A549 (cell line): ENCODE measurements around the gene TOP2A. TPM values are rescaled to one million over a fixed set of nuclear protein-coding genes. Genes with fewer than 3 reads are reported as not detected.
A peak's percentile ranks its signal among the peaks of the same experiment; 100 is the strongest.

Source experiments
- ATOH8 ChIP-seq: fragments of 250-450 bp; sonication (Bioruptor Pico); IDR thresholded peaks from 2 replicates; pipeline ENCODE4 v1.5.0; 2020; ENCODE audit warnings: low read depth, mild to moderate bottlenecking, moderate library complexity
- CBX2 ChIP-seq: fragments of 200-600 bp; sonication (generic); IDR thresholded peaks from 2 replicates; pipeline ENCODE4 v1.6.1; 2016; ENCODE audit warnings: low read depth, mild to moderate bottlenecking, borderline replicate concordance
- CBX8 ChIP-seq: fragments of 200-600 bp; sonication (generic); IDR thresholded peaks from 2 replicates; pipeline ENCODE4 v1.6.1; 2016
- EHMT2 ChIP-seq: fragments of 200-600 bp; sonication (generic); IDR thresholded peaks from 2 replicates; pipeline ENCODE4 v1.6.1; 2016; ENCODE audit warnings: antibody characterized with exemption, low read depth, mild to moderate bottlenecking, moderate library complexity
- FOSL2 ChIP-seq, 2 experiments: fragments of 450-650 bp in 1 of 2; fragments of >200 bp in 1 of 2; sonication (Bioruptor Twin) in 1 of 2; formaldehyde crosslinking; IDR thresholded peaks; 2 replicates each; pipeline versions ENCODE4 v1.5.0 to v1.6.1; 2016 to 2020; ENCODE audit warnings: mild to moderate bottlenecking in 1 of 2, moderate library complexity in 1 of 2
- HOXA7 ChIP-seq: fragments of 250-450 bp; sonication (Bioruptor Pico); IDR thresholded peaks from 2 replicates; pipeline ENCODE4 v1.5.0; 2020; ENCODE audit warnings: mild to moderate bottlenecking, moderate library complexity
- HOXB13 ChIP-seq: fragments of 250-450 bp; sonication (Bioruptor Pico); IDR thresholded peaks from 2 replicates; pipeline ENCODE4 v1.5.0; 2020; ENCODE audit warnings: low read depth, mild to moderate bottlenecking, moderate library complexity
- KDM5A ChIP-seq: fragments of 200-600 bp; sonication (generic); IDR thresholded peaks from 2 replicates; pipeline ENCODE4 v1.6.1; 2016; ENCODE audit warnings: antibody characterized with exemption, mild to moderate bottlenecking
- MAFK ChIP-seq: fragments of 450-650 bp; IDR thresholded peaks from 2 replicates; pipeline ENCODE4 v1.6.1; 2014; ENCODE audit not compliant: partially characterized antibody
- MYC ChIP-seq: IDR thresholded peaks from 2 replicates; pipeline ENCODE4 v1.6.1; 2012; ENCODE audit warnings: mild to moderate bottlenecking, inconsistent platforms, low read length, improper control_type of control experiment, borderline replicate concordance
- NPAS2 ChIP-seq: fragments of 250-450 bp; sonication (Bioruptor Pico); IDR thresholded peaks from 2 replicates; pipeline ENCODE4 v1.8.0; 2022; ENCODE audit warnings: mild to moderate bottlenecking, moderate library complexity, borderline replicate concordance
- PHF8 ChIP-seq: fragments of 200-600 bp; sonication (generic); IDR thresholded peaks from 2 replicates; pipeline ENCODE4 v1.6.1; 2016; ENCODE audit warnings: low read depth, mild to moderate bottlenecking, antibody characterized with exemption, moderate library complexity, borderline replicate concordance
- RCOR1 ChIP-seq: fragments of 150-350 bp; IDR thresholded peaks from 2 replicates; pipeline ENCODE4 v1.6.1; 2014; ENCODE audit warnings: antibody characterized with exemption, low read length, low read depth
- REST ChIP-seq: fragments of 200-600 bp; sonication (generic); IDR thresholded peaks from 2 replicates; pipeline ENCODE4 v1.6.1; 2016; ENCODE audit warnings: antibody characterized with exemption, mild to moderate bottlenecking, moderate library complexity
- SMC3 ChIP-seq: fragments of >200 bp; sonication (Bioruptor Twin); formaldehyde crosslinking; IDR thresholded peaks from 3 replicates; pipeline ENCODE4 v1.6.1; 2018; ENCODE audit warnings: inconsistent platforms
- polyA plus RNA-seq, 4 experiments: library from polyadenylated mRNA; depleted of rRNA in 3 of 4; stranded (reverse); fragments of >200 nt; fragmentation: RNase III in 1 of 4; extraction: RNeasy Plus Mini Kit Qiagen cat#74134 plus additional on column Dnase treatment in 1 of 4; gene quantifications; 2 replicates in 3 of 4; 3 replicates in 1 of 4; pipeline ENCODE4 v1.2.3, GENCODE V29; 2011 to 2017
- TF ChIP-seq, protein P1 (sequence below): fragments of 150-350 bp; IDR thresholded peaks from 2 replicates; pipeline ENCODE4 v1.6.1; 2014; ENCODE audit warnings: low read depth, mild to moderate bottlenecking, low read length
- TF ChIP-seq, protein P2 (sequence below): fragments of >200 bp; sonication (Bioruptor Twin); formaldehyde crosslinking; IDR thresholded peaks from 3 replicates; pipeline ENCODE4 v1.6.1; 2016
- TF ChIP-seq, protein P3 (sequence below): fragments of >200 bp; sonication (Bioruptor Twin); formaldehyde crosslinking; IDR thresholded peaks from 3 replicates; pipeline ENCODE4 v1.5.1; 2016

Gene TOP2A
- polyA plus RNA-seq, 2 of the 4 experiments (the other 2 are of a cell fraction), result 226 to 416 TPM

DNA sequence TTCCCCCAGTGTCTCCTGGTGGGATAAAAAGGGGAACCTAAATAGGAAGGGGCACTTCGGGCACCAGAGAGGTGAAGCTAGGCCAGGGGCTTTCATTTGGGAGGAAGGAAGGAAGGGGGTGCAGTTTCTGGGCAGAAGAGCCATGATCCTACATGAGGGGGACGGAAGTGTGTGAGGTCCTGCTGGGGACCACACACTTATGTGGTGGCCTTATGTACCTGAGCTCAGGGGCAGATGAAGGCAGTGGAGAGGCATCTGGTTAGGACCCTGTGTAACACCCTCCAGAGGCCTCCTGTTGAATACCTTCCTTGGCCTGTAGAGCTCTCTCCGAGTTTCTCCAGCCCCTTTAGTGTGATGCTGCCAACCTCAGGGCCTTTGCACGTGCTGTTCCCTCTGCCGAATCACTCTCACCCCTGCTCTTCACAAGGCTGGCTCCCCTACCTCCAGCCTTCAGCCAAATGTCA, 46.7 kb upstream of the TOP2A start (continued):
- no peak for TF ChIP-seq REST
- TF ChIP-seq SMC3, result no peak; the same call in 2 of the 3 replicates
- TF ChIP-seq FOSL2 (IDR thresholded peaks at IDR 0.05), result no peak
- TF ChIP-seq FOSL2 (CRISPR knock-in tag; IDR thresholded peaks at IDR 0.05), result peak; percentile 48; the same call in 1 of the 2 replicates
- TF ChIP-seq, protein P1, sequence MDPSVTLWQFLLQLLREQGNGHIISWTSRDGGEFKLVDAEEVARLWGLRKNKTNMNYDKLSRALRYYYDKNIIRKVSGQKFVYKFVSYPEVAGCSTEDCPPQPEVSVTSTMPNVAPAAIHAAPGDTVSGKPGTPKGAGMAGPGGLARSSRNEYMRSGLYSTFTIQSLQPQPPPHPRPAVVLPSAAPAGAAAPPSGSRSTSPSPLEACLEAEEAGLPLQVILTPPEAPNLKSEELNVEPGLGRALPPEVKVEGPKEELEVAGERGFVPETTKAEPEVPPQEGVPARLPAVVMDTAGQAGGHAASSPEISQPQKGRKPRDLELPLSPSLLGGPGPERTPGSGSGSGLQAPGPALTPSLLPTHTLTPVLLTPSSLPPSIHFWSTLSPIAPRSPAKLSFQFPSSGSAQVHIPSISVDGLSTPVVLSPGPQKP, result no peak
- TF ChIP-seq RCOR1, result peak; percentile 72; the same call in 1 of the 2 replicates
- no peak for TF ChIP-seq PHF8
- TF ChIP-seq EHMT2, result no peak
- TF ChIP-seq KDM5A, result no peak
- peak; percentile 97 for TF ChIP-seq HOXA7 (CRISPR knock-in tag)
- no peak for TF ChIP-seq MAFK
- TF ChIP-seq CBX2, result no peak
- TF ChIP-seq, protein P2, sequence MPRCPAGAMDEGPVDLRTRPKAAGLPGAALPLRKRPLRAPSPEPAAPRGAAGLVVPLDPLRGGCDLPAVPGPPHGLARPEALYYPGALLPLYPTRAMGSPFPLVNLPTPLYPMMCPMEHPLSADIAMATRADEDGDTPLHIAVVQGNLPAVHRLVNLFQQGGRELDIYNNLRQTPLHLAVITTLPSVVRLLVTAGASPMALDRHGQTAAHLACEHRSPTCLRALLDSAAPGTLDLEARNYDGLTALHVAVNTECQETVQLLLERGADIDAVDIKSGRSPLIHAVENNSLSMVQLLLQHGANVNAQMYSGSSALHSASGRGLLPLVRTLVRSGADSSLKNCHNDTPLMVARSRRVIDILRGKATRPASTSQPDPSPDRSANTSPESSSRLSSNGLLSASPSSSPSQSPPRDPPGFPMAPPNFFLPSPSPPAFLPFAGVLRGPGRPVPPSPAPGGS, result no peak
- TF ChIP-seq NPAS2 (CRISPR knock-in tag), result no peak
- TF ChIP-seq, protein P3, sequence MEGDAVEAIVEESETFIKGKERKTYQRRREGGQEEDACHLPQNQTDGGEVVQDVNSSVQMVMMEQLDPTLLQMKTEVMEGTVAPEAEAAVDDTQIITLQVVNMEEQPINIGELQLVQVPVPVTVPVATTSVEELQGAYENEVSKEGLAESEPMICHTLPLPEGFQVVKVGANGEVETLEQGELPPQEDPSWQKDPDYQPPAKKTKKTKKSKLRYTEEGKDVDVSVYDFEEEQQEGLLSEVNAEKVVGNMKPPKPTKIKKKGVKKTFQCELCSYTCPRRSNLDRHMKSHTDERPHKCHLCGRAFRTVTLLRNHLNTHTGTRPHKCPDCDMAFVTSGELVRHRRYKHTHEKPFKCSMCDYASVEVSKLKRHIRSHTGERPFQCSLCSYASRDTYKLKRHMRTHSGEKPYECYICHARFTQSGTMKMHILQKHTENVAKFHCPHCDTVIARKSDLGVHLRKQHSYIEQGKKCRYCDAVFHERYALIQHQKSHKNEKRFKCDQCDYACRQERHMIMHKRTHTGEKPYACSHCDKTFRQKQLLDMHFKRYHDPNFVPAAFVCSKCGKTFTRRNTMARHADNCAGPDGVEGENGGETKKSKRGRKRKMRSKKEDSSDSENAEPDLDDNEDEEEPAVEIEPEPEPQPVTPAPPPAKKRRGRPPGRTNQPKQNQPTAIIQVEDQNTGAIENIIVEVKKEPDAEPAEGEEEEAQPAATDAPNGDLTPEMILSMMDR, result 0 out of 3 replicates have a peak, but pooled peaks have one; percentile 6
- no peak for TF ChIP-seq HOXB13 (CRISPR knock-in tag)
- peak; percentile 12; the same call in 1 of the 2 replicates for TF ChIP-seq ATOH8 (CRISPR knock-in tag)
- TF ChIP-seq MYC, result no peak
- TF ChIP-seq CBX8, result no peak
